C4-2B (cell line): ENCODE data around the gene ZNF701.
"Not testable (repeated sequence)": the region's sequence is repeated elsewhere in the genome, so short reads cannot be mapped to it uniquely, and the experiment has no call there.

Experiments
- H3K27ac ChIP-seq: fragments of 450-650 bp; 2 replicates; pipeline ENCODE4 v1.5.1; 2017
- CTCF ChIP-seq: fragments of 450-650 bp; conservative IDR thresholded peaks from 2 replicates; pipeline ENCODE4 v1.5.1; 2017; ENCODE audit warnings: mild to moderate bottlenecking
- ZFX ChIP-seq: fragments of 450-650 bp; IDR thresholded peaks from 2 replicates; pipeline ENCODE4 v1.6.1; 2017

The ZNF701 gene

GRCh38 chr19:52590728-52591127, 20.6 kb downstream of the ZNF701 start:
- H3K27ac ChIP-seq, result no peak overlapping the region
- no peak for TF ChIP-seq ZFX
- peak; percentile 47 for TF ChIP-seq CTCF

- TF ChIP-seq ZFX (no peak), CTCF (no peak)
- no peak overlapping the region for H3K27ac ChIP-seq
Measured at GRCh38 chr19:52592301-52592700, 22.2 kb downstream of the ZNF701 start.

- H3K27ac ChIP-seq, result not testable (repeated sequence)
Measured at GRCh38 chr19:52593441-52593840, 23.4 kb downstream of the ZNF701 start.

- no peak overlapping the region for H3K27ac ChIP-seq
- TF ChIP-seq CTCF (no peak), ZFX (no peak)
Measured at GRCh38 chr19:52599241-52599640, 29.2 kb downstream of the ZNF701 start.

- no peak for TF ChIP-seq CTCF
- no peak for TF ChIP-seq ZFX
- peak overlapping the region; percentile 58 for H3K27ac ChIP-seq
Measured at GRCh38 chr19:52600639-52601024, 30.5 kb downstream of the ZNF701 start.

GRCh38 chr19:52601025-52601973, 31.2 kb downstream of the ZNF701 start:
- TF ChIP-seq CTCF (peak; percentile 26), ZFX (no peak)
- H3K27ac ChIP-seq, result peak overlapping the region; percentile 58

GRCh38 chr19:52601974-52602366, 31.9 kb downstream of the ZNF701 start:
- peak overlapping the region; percentile 58 for H3K27ac ChIP-seq

GRCh38 chr19:52602941-52603340, 32.9 kb downstream of the ZNF701 start:
- no peak overlapping the region for H3K27ac ChIP-seq
- TF ChIP-seq ZFX (no peak), CTCF (no peak)
